WERI-Rb-1 (cell line): ENCODE results near the gene CYP1A1.

Experiments used
- DNase-seq: peaks from one replicate; pipeline ENCODE4 v3.0.0-alpha.2; 2020
- H3K27ac ChIP-seq: fragments of 250-450 bp; sonication (Bioruptor Pico); 2 replicates; pipeline ENCODE4 v1.5.1; 2020; ENCODE audit warnings: mild to moderate bottlenecking, moderate library complexity
- H3K27me3 ChIP-seq: fragments of 250-450 bp; sonication (Bioruptor Pico); 2 replicates; pipeline ENCODE4 v1.5.1; 2021; ENCODE audit warnings: mild to moderate bottlenecking, low read depth, moderate library complexity; ENCODE audit not compliant: insufficient read depth, severe bottlenecking
- H3K36me3 ChIP-seq: fragments of 250-450 bp; sonication (Bioruptor Pico); 2 replicates; pipeline ENCODE4 v1.5.1; 2020; ENCODE audit warnings: mild to moderate bottlenecking, moderate library complexity
- H3K4me3 ChIP-seq: 2 replicates; pipeline ENCODE4 v1.5.1; 2011; ENCODE audit warnings: low read depth, mild to moderate bottlenecking, control low read depth, low read length
- H3K9me3 ChIP-seq: fragments of 250-450 bp; sonication (Bioruptor Pico); 2 replicates; pipeline ENCODE4 v1.5.1; 2021; ENCODE audit warnings: mild to moderate bottlenecking, moderate library complexity; ENCODE audit not compliant: severe bottlenecking
- CTCF ChIP-seq: IDR thresholded peaks from 2 replicates; pipeline ENCODE4 v1.5.1; 2011; ENCODE audit warnings: low read depth, mild to moderate bottlenecking, control low read depth, inconsistent platforms, low read length

The CYP1A1 gene

GRCh38 chr15:74725225-74725774 lies at the start of gene CYP1A1:
Gene CYP1A1, minus strand, starts transcription at chr15:74725528. Its CDS starts 2,431 bp downstream, at chr15:74723097.
- Histone ChIP-seq H3K27me3 (no peaks in the 10 kb centered on the region), H3K4me3 (peak within 1 kb of the TSS; percentile 69), H3K36me3 (no peaks in the 10 kb centered on the region), H3K27ac (no peak within 1 kb of the TSS), H3K9me3 (no peaks in the 10 kb centered on the region)
- peak; percentile 43 for DNase-seq
- no peak for TF ChIP-seq CTCF

GRCh38 chr15:74773731-74774252 lies 48.5 kb upstream of the CYP1A1 start:
- DNase-seq: no peak
- Histone ChIP-seq H3K9me3 (no peaks in the 10 kb centered on the region), H3K36me3 (no peaks in the 10 kb centered on the region), H3K4me3 (no peak overlapping the region), H3K27ac (no peak overlapping the region), H3K27me3 (no peaks in the 10 kb centered on the region)
- no peak for TF ChIP-seq CTCF

GRCh38 chr15:74773329-74773728 lies 48.0 kb upstream of the CYP1A1 start:
- Histone ChIP-seq H3K27ac (no peak overlapping the region), H3K4me3 (no peak overlapping the region)
- no peak for TF ChIP-seq CTCF

GRCh38 chr15:74770211-74770903 lies 45.0 kb upstream of the CYP1A1 start:
- H3K27ac ChIP-seq: no peak overlapping the region

More at GRCh38 chr15:74773329-74773728, 48.0 kb upstream of the CYP1A1 start:
- H3K27me3 ChIP-seq: no peaks in the 10 kb centered on the region
- no peaks in the 10 kb centered on the region for H3K36me3 ChIP-seq
- no peaks in the 10 kb centered on the region for H3K9me3 ChIP-seq
- no peak for DNase-seq

GRCh38 chr15:74769463-74770025 lies 44.2 kb upstream of the CYP1A1 start:
- Histone ChIP-seq H3K27ac (no peak overlapping the region), H3K36me3 (no peaks in the 10 kb centered on the region), H3K4me3 (no peak overlapping the region), H3K27me3 (no peaks in the 10 kb centered on the region), H3K9me3 (no peaks in the 10 kb centered on the region)
- TF ChIP-seq CTCF: no peak
- no peak for DNase-seq

More at GRCh38 chr15:74770211-74770903, 45.0 kb upstream of the CYP1A1 start:
- Histone ChIP-seq H3K4me3 (no peak overlapping the region), H3K27me3 (no peaks in the 10 kb centered on the region), H3K36me3 (no peaks in the 10 kb centered on the region), H3K9me3 (no peaks in the 10 kb centered on the region)
- DNase-seq: no peak
- TF ChIP-seq CTCF: no peak
